Pancreas (tissue), 10 donors: ENCODE data around the gene BTG4. TPM values are rescaled to one million over a fixed set of nuclear protein-coding genes. Genes with fewer than 3 reads are reported as not detected.

Experiments used
- ATAC-seq, 4 donors: fragments of 200-7000 bp; cut with Tn5 transposase; one replicate each; pipeline versions ENCODE4 v1.8.0 to v1.9.1; 2020; ENCODE audit warnings: mild to moderate bottlenecking in 4 of 4, moderate library complexity in 4 of 4
- DNase-seq, 6 donors: peaks; one replicate each; pipeline ENCODE4 v3.0.0-alpha.2; 2020
- FAIRE-seq: peaks from 2 replicates; lab custom pipeline; 2012; peaks lifted over from hg19 to GRCh38; lab: Jason Lieb, UNC
- H3K27ac ChIP-seq, 4 donors: fragments of 200-600 bp; sonication (generic); 1 replicate in 3 of 4; 2 replicates in 1 of 4; pipeline versions ENCODE4 v1.5.0 to v1.8.0; 2020
- H3K27me3 ChIP-seq, 4 donors: fragments of 200-600 bp; one replicate each; pipeline ENCODE4 v1.8.0; 2021
- H3K36me3 ChIP-seq, 3 donors: fragments of 200-600 bp; sonication (generic) in 1 of 3; one replicate each; pipeline versions ENCODE4 v1.5.0 to v1.8.0; 2020 to 2021
- H3K4me1 ChIP-seq, 3 donors: fragments of 200-600 bp; one replicate each; pipeline ENCODE4 v1.8.0; 2021
- H3K4me3 ChIP-seq, 4 donors: fragments of 200-600 bp; sonication (generic) in 2 of 4; one replicate each; pipeline versions ENCODE4 v1.5.0 to v1.8.0; 2020 to 2021
- H3K9me3 ChIP-seq, 4 donors: fragments of 200-600 bp; one replicate each; pipeline ENCODE4 v1.8.0; 2021
- WGBS, 2 donors: extraction: QIAGEN DNeasy Blood & Tissue Kit; methylation state at CpG; one replicate each; pipeline ENCODE4 v1.1.7; 2013; 5-methylcytosine and 5-hydroxymethylcytosine counted together
- intact Hi-C, 3 donors: fragments of 100-400 bp; cut with DNase I; formaldehyde crosslinking; loops; one replicate each; pipeline versions ENCODE4 v1.11.1 to v1.14.2; 2022
- polyA plus RNA-seq, 2 donors: library from polyadenylated mRNA; stranded (reverse); fragments of 200-250 nt; gene quantifications; one replicate each; pipeline ENCODE4 v1.2.3, GENCODE V29; 2013
- total RNA-seq, 6 donors: library from RNA; stranded (reverse); fragmentation: NEBNext Ultra II Directional in 4 of 6; extraction: Animal tissue kit (Norgen Biotek cat#: 25700) in 4 of 6; gene quantifications; one replicate each; pipeline versions ENCODE4 v1.2.1 to v1.2.4, GENCODE V29; 2021 to 2023
- TF ChIP-seq, protein P1 (sequence below), 4 donors: fragments of 200-600 bp; sonication (generic) in 3 of 4; IDR thresholded peaks; one replicate each; pipeline versions ENCODE4 v1.5.0 to v1.8.0; 2021; ENCODE audit warnings: antibody characterized with exemption in 4 of 4
- donor health status: healthy with polysubstance abuse.
- donor health status: DM: no; HTN: no; CAD: no; lungs with moderate emphysema.
- donor health status: DM: no; HTN: no; CAD: no.
- donor health status: control.
- donor health status: control.
- donor health status: Bipolar disorder and iron deficiency.
- donor health status: DM: yes; HTN: yes; CAD: no.
- donor health status: DM: no; HTN: no; CAD: no.
- donor health status: DM: no; HTN: no; CAD: no.
- donor health status: DM: yes; HTN: yes; CAD: no.

Gene BTG4
- total and polyA plus RNA-seq, 8 donors = not detected

DNA sequence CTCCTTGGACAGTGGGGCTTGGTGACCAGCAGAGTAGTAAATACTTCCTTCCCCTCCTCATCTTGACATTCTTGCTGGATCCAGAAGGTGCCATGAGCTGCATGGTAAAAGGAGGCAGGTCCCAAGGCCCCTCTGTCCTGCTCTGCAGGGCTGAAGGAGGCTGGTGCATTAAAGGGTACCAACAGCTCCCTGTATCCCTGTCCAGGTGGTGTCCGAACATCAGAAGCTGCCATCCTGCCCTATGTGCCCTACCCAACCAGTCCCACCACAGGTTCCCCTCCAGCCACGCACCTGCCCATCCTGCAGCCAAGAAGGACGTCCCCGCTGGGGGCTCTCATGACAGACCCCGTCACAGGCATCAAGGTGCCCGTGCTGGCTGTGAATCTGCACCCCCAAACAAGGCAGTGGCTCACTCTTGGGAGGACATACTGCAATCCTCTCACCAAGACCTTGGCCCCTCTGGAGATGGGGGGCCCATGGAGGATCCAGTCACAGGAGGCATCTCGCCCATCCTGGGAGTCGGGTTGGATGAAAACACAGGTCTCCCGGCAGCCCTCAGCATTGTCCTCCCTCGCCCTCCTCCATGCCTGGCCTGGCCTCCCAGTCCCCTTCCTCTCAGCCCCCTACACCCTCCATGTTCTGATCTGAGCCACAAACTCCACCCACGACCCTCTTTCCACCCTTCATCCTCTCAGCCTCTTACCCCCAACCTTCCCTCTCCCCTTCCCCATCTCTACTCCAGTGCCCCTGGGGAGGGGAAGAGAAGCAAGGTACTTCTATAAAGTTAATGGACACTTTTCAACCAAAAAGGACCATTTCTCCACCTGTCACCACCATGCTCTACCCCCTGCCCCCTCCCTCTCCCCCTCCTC, 55.1 kb downstream of the BTG4 start:
- no peaks in the 10 kb centered on the region for H3K27me3 ChIP-seq
- FAIRE-seq (no peak), ATAC-seq (no peak), DNase-seq (no peak)
- TF ChIP-seq, protein P1, sequence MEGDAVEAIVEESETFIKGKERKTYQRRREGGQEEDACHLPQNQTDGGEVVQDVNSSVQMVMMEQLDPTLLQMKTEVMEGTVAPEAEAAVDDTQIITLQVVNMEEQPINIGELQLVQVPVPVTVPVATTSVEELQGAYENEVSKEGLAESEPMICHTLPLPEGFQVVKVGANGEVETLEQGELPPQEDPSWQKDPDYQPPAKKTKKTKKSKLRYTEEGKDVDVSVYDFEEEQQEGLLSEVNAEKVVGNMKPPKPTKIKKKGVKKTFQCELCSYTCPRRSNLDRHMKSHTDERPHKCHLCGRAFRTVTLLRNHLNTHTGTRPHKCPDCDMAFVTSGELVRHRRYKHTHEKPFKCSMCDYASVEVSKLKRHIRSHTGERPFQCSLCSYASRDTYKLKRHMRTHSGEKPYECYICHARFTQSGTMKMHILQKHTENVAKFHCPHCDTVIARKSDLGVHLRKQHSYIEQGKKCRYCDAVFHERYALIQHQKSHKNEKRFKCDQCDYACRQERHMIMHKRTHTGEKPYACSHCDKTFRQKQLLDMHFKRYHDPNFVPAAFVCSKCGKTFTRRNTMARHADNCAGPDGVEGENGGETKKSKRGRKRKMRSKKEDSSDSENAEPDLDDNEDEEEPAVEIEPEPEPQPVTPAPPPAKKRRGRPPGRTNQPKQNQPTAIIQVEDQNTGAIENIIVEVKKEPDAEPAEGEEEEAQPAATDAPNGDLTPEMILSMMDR (IDR thresholded peaks at IDR 0.05) = no peak
- no peaks in the 10 kb centered on the region for H3K4me1 ChIP-seq
- no peak overlapping the region for H3K27ac ChIP-seq
- 77 to 89% methylated on average over 11 of the region's 11 CpGs for WGBS, 2 donors
- H3K36me3 ChIP-seq = no peaks in the 10 kb centered on the region
- intact Hi-C loops = no loop called here
- H3K4me3 ChIP-seq = no peak overlapping the region
- H3K9me3 ChIP-seq = no peaks in the 10 kb centered on the region

DNA sequence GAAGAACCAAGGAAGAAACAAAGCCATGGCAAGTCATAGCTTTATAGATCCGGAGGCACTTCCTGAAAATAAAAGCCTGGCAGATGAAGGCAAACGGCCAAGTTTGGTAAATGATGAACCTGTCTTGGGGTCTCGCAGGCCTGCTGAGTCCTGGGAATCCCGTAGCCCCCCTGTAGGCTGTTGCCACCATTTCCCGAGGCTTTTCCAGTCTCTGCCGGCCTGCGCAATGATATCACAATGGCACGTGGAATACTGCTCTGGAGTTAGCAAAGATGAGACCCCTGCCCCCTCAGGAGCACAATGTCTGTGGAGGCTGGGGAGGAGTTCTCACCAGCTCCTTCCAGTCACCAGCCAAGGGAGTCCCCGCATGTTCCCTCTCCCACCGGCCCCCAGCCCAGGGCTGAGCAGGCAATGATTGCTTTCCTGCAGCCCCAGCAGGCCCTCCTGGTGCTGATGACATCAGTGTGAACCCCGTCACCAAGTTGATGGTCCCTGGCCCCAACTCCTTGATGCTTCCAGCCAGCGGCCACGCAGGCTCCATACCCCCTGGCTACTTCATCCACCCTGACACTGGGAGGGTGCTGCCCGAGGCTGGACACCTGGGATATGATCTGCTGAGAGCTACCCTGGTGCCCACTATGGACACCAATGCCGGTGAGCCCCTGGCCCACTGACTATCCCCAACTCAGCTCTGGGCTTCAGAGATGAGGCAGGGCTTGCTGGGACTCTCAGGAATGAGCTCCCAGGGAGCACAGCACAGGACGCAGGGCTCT, 55.9 kb downstream of the BTG4 start:
- no peaks in the 10 kb centered on the region for H3K9me3 ChIP-seq
- no peak overlapping the region for H3K27ac ChIP-seq
- WGBS, 2 donors = 79 to 82% methylated on average over 16 of the region's 16 CpGs
- TF ChIP-seq, protein P1 (IDR thresholded peaks at IDR 0.05) = no peak
- H3K4me3 ChIP-seq = no peak overlapping the region
- intact Hi-C loops = no loop called here
- no peaks in the 10 kb centered on the region for H3K27me3 ChIP-seq
- no peak for FAIRE-seq
- no peaks in the 10 kb centered on the region for H3K36me3 ChIP-seq
- DNase-seq = no peak
- ATAC-seq = no peak
- no peaks in the 10 kb centered on the region for H3K4me1 ChIP-seq

DNA sequence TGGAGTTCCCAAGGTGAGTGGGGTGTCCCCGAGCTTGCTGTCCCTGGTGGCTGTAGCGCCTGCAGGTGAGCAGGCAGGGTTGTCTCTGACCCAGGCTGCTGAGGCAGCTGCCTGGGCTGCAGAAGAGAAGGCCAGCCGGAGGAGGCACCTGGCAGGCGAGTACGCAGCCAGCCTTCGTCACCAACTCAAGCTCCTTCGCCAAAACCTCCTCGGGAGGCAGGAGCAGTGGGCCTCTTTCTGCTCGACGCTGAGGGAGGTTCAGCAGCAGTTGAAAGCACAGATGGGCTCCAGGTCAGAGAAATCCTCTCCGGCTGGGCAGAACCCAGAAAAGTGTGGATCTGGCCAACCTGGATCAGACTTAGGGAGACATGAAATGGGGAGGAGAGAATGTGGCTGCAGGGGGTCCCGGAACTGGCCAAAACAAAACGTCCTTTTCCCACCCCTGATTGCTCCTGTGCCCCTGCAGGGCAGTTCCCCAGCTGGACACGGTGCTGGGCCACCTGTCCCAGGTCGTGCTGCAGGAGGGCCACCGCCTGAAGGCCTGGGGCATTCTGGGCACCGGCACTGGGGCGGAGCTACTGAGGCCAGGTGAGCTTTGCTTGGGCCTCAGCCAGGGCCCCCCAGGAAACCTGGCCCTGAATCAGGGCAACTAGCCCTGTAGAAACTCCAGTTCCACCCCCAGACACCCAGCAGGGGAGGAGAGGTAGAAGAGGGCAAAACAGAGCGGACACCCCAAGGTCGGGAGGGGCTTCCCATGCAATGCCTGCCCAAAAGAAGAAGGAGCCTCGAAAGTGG, 56.7 kb downstream of the BTG4 start:
- H3K4me3 ChIP-seq = no peak overlapping the region
- TF ChIP-seq, protein P1 (IDR thresholded peaks at IDR 0.05) = no peak
- H3K27ac ChIP-seq = no peak overlapping the region
- DNase-seq (no peak), FAIRE-seq (no peak), ATAC-seq (no peak)
- H3K4me1 ChIP-seq = no peaks in the 10 kb centered on the region
- H3K9me3 ChIP-seq = no peaks in the 10 kb centered on the region
- intact Hi-C loops = no loop called here
- 66 to 75% methylated on average over 21 of the region's 21 CpGs for WGBS, 2 donors
- no peaks in the 10 kb centered on the region for H3K36me3 ChIP-seq
- H3K27me3 ChIP-seq = no peaks in the 10 kb centered on the region

DNA sequence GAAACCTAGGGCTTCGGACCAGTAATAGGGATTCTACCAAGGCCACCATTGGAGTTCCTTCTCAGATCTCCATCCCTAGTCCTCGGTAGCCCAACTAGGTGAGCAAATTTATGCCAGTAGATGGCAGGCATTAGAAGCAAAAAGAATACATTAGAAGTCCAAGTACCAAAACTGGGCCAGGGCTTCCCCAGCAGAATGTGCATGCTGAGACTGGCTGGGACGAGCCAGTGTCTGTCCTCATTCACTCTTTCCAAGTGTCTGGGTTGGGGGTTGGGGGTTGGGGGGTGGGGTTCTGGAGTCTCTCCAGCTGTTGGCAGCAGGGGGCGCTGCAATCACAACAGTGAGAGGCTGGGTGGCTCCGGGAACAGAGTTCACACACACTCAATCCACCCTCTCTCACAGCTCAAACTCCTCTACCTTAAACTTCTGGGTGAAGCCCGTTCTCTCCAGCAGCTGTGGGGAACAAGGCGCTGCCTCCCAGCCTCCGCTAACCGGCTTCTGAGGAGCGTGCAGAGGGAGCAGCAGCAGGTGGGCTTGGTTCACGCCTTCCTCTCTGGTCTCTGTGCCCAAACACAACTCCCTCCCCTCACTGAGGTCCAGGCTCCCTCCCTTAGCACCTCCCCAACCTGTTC, 57.5 kb downstream of the BTG4 start:
- FAIRE-seq = no peak
- no peaks in the 10 kb centered on the region for H3K36me3 ChIP-seq
- H3K9me3 ChIP-seq = no peaks in the 10 kb centered on the region
- no peak overlapping the region for H3K27ac ChIP-seq
- no peak for DNase-seq
- TF ChIP-seq, protein P1 (IDR thresholded peaks at IDR 0.05) = no peak
- 56 to 73% methylated on average over 11 of the region's 11 CpGs for WGBS, 2 donors
- no peak overlapping the region for H3K4me3 ChIP-seq
- H3K27me3 ChIP-seq = no peaks in the 10 kb centered on the region
- intact Hi-C loops = no loop called here
- peak in 3 of 4 donors; percentile 40 to 53 (median 43) for ATAC-seq
- no peaks in the 10 kb centered on the region for H3K4me1 ChIP-seq
